Measurements from ENCODE around the gene LMF1. TPM values are rescaled to one million over a fixed set of nuclear protein-coding genes. Genes with fewer than 3 reads are reported as not detected.

LMF1 gene
- total and polyA plus RNA-seq, 2 of the 8 experiments (the other 6 are each of a cell fraction or from before 2014, with no cell fraction given): 3.5 to 9.1 TPM

GRCh38 chr16:916035-916799 lies 54.6 kb downstream of the LMF1 start (continued):
- TF ChIP-seq KDM1A (IDR thresholded peaks at IDR 0.05; ENCODE audit: borderline replicate concordance, low read length): no peak
- no peak for TF ChIP-seq CBX5 (IDR thresholded peaks at IDR 0.05; ENCODE audit: low read depth, low read length)
- no peak for TF ChIP-seq POLR2AphosphoS5 (IDR thresholded peaks at IDR 0.05; ENCODE audit: low read depth, low read length)
- no peak for TF ChIP-seq NRF1 (IDR thresholded peaks at IDR 0.05; ENCODE audit: low read depth, low read length)
- TF ChIP-seq CREB1 (IDR thresholded peaks at IDR 0.05): no peak
- no peak for TF ChIP-seq SIX5 (IDR thresholded peaks at IDR 0.05; ENCODE audit: low read depth, low read length)
- no peak for TF ChIP-seq POLR2A (IDR thresholded peaks at IDR 0.05; ENCODE audit: control extremely low read depth in 1 of 2, low read depth in 2 of 2, low read length in 2 of 2)

Measured in H1 (cell line).